BJ (cell line): ENCODE results near the gene PLEKHO1. TPM values are rescaled to one million over a fixed set of nuclear protein-coding genes. Genes with fewer than 3 reads are reported as not detected.
A peak's percentile ranks its signal among the peaks of the same experiment; 100 is the strongest.

ENCODE experiments used
- CTCF ChIA-PET: fragments of 350-600 bp; formaldehyde crosslinking; extraction: SDS; loops from one replicate; lab custom pipeline; 2021; ENCODE audit warnings: antibody characterized with exemption, inconsistent platforms; lab: Yijun Ruan, JAX
- POLR2A ChIA-PET: fragments of 300-600 bp; sonication (Branson Sonifier 250); formaldehyde crosslinking; extraction: SDS; loops from one replicate; lab custom pipeline; 2021; ENCODE audit warnings: antibody characterized with exemption; lab: Charles Lee
- DNase-seq: peaks from one replicate; pipeline ENCODE4 v3.0.0-alpha.2; 2011; ENCODE audit warnings: low read depth
- H3K27me3 ChIP-seq: 2 replicates; pipeline ENCODE4 v1.6.0; 2011; ENCODE audit warnings: low read length; ENCODE audit not compliant: control insufficient read depth, insufficient read depth
- H3K36me3 ChIP-seq: 2 replicates; pipeline ENCODE4 v1.5.1; 2011; ENCODE audit warnings: low read length; ENCODE audit not compliant: control insufficient read depth, insufficient read depth
- H3K4me3 ChIP-seq: 2 replicates; pipeline ENCODE4 v1.5.1; 2011; ENCODE audit warnings: low read depth, mild to moderate bottlenecking, control low read depth, low read length
- polyA plus RNA-seq: library from polyadenylated mRNA; depleted of rRNA; stranded (reverse); fragments of >200 nt; gene quantifications from 2 replicates; pipeline ENCODE4 v1.2.3, GENCODE V29; 2011
- TF ChIP-seq, protein P1 (sequence below): IDR thresholded peaks from 2 replicates; pipeline ENCODE4 v1.5.1; 2011; ENCODE audit warnings: low read depth, mild to moderate bottlenecking, control low read depth, inconsistent platforms, low read length, moderate library complexity; ENCODE audit not compliant: insufficient read depth

The PLEKHO1 gene
- polyA plus RNA-seq, 1 experiment, result 41.3 TPM

DNA sequence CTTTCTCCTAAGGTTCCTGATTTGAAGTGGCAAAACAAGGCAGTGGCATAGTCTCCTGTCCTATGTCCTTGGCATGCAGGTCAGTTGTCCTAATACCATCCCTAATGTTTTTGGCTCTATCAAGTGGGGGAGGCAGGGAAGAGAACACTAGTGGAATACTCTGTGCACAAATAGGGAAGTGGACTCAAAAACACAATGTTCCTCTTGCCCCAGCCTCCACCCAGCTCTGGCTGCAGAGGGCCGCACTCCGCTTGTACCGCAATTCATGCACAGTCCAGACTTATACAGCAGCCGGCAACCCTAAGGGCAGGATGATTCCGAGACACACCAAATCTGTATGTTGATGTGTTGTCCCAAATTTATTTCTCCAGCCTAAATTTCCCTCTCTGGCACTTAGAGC, 14.5 kb downstream of the PLEKHO1 start:
- CTCF ChIA-PET, result interaction anchor here (1.4 to 7.3 kb wide), 5 partner anchors 11 to 90 kb away, joined by 3 to 101 read pairs (median 7); no protein-coding TSS in a partner anchor

DNA sequence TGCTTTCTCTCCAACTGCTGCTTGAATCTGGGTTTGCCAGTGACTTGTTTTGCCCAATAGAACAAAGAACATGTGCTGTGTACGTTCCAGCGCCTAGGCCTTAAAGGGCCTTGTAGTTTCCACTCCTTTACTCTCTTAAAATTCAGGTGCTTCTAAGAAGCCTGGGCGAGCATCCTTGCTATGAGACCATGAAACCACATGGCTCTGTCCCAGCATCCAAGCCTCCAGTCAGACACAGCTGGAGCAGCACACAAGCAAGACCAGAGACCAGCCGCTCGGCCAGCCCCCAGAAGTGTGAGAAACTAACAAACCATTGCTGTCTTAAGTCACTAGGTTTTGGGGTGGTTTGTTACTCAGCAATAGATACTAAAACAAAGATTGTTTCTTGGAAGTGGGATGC, 15.1 kb downstream of the PLEKHO1 start:
- Histone ChIP-seq H3K36me3 (peaks cover under 1% of the 10 kb centered on the region; the same call in 1 of the 2 replicates), H3K4me3 (no peak overlapping the region), H3K27me3 (no peaks in the 10 kb centered on the region)
- CTCF ChIA-PET, result interaction anchor here (0.7 to 7.3 kb wide), 10 partner anchors 11 to 91 kb away, joined by 3 to 101 read pairs (median 6); no protein-coding TSS in a partner anchor
- DNase-seq, result no peak
- POLR2A ChIA-PET, result no interaction called here
- TF ChIP-seq, protein P1, sequence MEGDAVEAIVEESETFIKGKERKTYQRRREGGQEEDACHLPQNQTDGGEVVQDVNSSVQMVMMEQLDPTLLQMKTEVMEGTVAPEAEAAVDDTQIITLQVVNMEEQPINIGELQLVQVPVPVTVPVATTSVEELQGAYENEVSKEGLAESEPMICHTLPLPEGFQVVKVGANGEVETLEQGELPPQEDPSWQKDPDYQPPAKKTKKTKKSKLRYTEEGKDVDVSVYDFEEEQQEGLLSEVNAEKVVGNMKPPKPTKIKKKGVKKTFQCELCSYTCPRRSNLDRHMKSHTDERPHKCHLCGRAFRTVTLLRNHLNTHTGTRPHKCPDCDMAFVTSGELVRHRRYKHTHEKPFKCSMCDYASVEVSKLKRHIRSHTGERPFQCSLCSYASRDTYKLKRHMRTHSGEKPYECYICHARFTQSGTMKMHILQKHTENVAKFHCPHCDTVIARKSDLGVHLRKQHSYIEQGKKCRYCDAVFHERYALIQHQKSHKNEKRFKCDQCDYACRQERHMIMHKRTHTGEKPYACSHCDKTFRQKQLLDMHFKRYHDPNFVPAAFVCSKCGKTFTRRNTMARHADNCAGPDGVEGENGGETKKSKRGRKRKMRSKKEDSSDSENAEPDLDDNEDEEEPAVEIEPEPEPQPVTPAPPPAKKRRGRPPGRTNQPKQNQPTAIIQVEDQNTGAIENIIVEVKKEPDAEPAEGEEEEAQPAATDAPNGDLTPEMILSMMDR, result no peak

More for the DNA sequence above, 14.5 kb downstream of the PLEKHO1 start:
- TF ChIP-seq, protein P1, result no peak
- POLR2A ChIA-PET, result no interaction called here
- Histone ChIP-seq H3K4me3 (no peak overlapping the region), H3K36me3 (peaks cover 6% of the 10 kb centered on the region), H3K27me3 (no peaks in the 10 kb centered on the region)
- DNase-seq, result no peak

DNA sequence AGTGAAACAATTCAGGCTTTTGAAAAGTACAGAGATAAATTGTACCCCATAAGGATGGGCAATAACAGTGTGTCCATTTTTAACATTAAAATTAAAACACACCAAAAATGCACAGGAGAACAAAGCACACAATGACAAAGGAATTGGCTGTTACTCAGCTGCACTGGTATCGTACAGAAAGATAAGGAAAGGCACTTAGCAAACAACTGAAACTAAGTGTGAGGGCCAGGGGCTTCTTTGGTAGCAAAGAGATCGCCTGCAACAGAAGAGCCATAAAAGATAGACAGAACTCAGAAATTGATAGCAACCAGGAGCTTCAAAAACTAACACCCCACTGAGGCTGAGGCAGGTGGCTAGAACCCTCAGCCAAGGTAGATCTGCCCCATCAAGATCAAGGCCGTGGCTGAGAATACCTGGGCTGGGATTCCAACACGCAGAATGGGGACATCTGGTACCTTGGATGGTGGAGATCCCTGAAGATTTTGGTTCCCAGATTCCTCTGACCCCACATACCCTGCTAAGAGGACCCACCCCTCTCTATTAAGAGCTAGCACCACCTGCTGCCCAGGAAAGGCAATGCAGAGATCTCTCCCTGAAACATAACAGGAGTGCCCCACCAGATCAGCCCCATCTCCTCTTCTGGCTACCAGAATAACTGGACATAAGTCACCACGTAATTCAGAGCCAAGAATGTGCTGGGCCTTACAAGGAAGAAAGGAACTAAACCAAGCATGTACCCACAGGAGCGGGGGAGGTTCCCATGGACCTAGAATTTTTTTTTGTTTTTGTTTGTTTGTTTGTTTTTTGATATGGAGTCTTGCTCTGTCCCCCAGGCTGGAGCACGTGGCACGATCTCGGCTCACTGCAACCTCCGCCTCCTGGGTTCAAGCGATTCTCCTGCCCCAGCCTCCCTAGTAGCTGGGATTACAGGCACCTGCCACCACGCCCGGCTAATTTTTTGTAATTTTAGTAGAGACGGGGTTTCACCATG, 16.2 kb downstream of the PLEKHO1 start:
- no peak for DNase-seq
- H3K4me3 ChIP-seq, result no peak overlapping the region
- CTCF ChIA-PET, result interaction anchor here (0.5 to 7.3 kb wide), 27 partner anchors 8 to 522 kb away, joined by 3 to 101 read pairs (median 4); partner anchors contain the start of genes PLEKHO1 and VPS45
- POLR2A ChIA-PET, result no interaction called here
- no peaks in the 10 kb centered on the region for H3K27me3 ChIP-seq
- TF ChIP-seq, protein P1, result peak; percentile 84
- H3K36me3 ChIP-seq, result no peaks in the 10 kb centered on the region

DNA sequence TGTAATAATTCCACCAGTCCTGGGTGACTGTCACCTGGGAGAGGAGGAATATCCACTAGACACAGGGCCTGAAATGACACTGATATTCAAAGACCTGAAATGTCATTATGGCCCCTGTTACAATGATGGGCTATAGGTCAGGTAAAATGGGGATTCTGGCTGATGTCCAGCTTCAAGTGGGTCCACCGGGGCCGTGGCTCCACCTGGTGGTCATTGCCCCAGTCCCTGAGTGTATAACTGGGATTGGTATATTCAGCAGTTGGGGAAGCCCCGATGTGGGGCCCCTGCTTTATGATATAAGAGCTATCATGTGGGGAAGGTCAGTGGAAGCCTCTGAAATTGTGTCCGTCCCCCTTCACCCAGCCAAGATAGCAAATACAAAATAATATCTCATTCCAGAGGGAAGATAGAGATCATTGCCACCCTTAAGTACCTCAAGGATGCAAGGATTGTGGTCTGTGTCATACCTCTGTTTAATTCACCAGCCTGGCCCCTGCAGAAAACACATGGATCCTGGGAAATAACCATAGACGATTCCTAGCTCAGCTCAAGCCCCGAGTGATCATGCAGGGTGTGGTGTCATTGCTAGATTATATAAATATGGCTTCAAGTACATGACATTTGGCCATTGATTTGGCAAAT, 19.4 kb downstream of the PLEKHO1 start:
- TF ChIP-seq, protein P1, result peak; percentile 85
- POLR2A ChIA-PET, result no interaction called here
- no peak overlapping the region for H3K4me3 ChIP-seq
- no peaks in the 10 kb centered on the region for H3K27me3 ChIP-seq
- no peaks in the 10 kb centered on the region for H3K36me3 ChIP-seq
- CTCF ChIA-PET, result interaction anchor here (1.0 to 7.3 kb wide), 21 partner anchors 10 to 323 kb away, joined by 3 to 101 read pairs (median 4); partner anchors contain the start of genes PLEKHO1 and VPS45
- no peak for DNase-seq

DNA sequence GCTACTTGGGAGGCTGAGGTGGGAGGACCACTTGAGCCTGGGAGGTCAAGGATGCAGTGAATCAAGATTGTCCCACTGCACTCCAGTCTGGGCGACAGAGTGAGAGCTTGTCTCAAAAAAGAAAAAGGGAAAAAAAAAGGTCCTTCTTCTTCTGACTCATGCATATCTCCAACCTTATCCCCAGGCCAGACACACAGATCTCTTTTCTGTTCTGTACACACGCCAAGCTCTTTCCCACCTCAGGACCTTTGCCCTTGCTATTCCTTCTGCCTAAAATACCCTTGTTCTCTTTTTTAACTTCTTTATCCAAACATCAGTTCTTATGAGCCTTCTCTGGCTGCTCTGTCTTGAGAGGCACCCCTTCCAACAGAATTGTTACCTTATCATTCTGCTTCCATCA, 22.1 kb downstream of the PLEKHO1 start:
- TF ChIP-seq, protein P1, result no peak
- no peak overlapping the region for H3K4me3 ChIP-seq
- no peaks in the 10 kb centered on the region for H3K36me3 ChIP-seq
- POLR2A ChIA-PET, result interaction anchor here (1.0 kb wide), 1 partner anchor 22 kb away, joined by 6 read pairs; the partner anchor contains the start of gene PLEKHO1
- no peak for DNase-seq
- CTCF ChIA-PET, result interaction anchor here (1.0 to 3.1 kb wide), 7 partner anchors 11 to 213 kb away, joined by 3 to 21 read pairs (median 4); no protein-coding TSS in a partner anchor
- no peaks in the 10 kb centered on the region for H3K27me3 ChIP-seq
